GM23338 (cell line): ENCODE data around the gene MROH7. TPM values are rescaled to one million over a fixed set of nuclear protein-coding genes. Genes with fewer than 3 reads are reported as not detected.

Experiments
- ATAC-seq: fragments of 200-7000 bp; cut with Tn5 transposase; 3 replicates; pipeline ENCODE4 v1.9.1; 2020
- DNase-seq: peaks from one replicate; pipeline ENCODE4 v3.0.0-alpha.2; 2015; ENCODE audit warnings: low spot score
- H2AFZ ChIP-seq: fragments of 200-600 bp; sonication (generic); 2 replicates; pipeline ENCODE4 v1.8.0; 2016; ENCODE audit warnings: antibody characterized with exemption, mild to moderate bottlenecking, moderate library complexity
- H3F3A ChIP-seq: fragments of 200-600 bp; sonication (generic); replicated peaks from 2 replicates; pipeline ENCODE4 v1.8.0; 2017; ENCODE audit warnings: antibody characterized with exemption, mixed run types, low read depth
- H3K27ac ChIP-seq: fragments of 200-600 bp; sonication (generic); 2 replicates; pipeline ENCODE4 v1.6.1; 2016; ENCODE audit warnings: low read depth
- H3K27me3 ChIP-seq: fragments of 200-600 bp; sonication (generic); 2 replicates; pipeline ENCODE4 v1.8.0; 2016; ENCODE audit warnings: mild to moderate bottlenecking, mixed run types, moderate library complexity; ENCODE audit not compliant: insufficient read depth
- H3K36me3 ChIP-seq: fragments of 200-600 bp; sonication (generic); 2 replicates; pipeline ENCODE4 v1.8.0; 2016; ENCODE audit warnings: mild to moderate bottlenecking; ENCODE audit not compliant: insufficient read depth
- H3K4me1 ChIP-seq: fragments of 200-600 bp; sonication (generic); 2 replicates; pipeline ENCODE4 v1.8.0; 2016; ENCODE audit warnings: mild to moderate bottlenecking, moderate library complexity; ENCODE audit not compliant: insufficient read depth
- H3K4me2 ChIP-seq: fragments of 200-600 bp; sonication (generic); 2 replicates; pipeline ENCODE4 v1.7.1; 2017; ENCODE audit warnings: mixed run types
- H3K4me3 ChIP-seq: fragments of 200-600 bp; sonication (generic); 2 replicates; pipeline ENCODE4 v1.6.1; 2016; ENCODE audit warnings: mixed run types
- H3K79me2 ChIP-seq: fragments of 200-600 bp; sonication (generic); replicated peaks from 2 replicates; pipeline ENCODE4 v1.8.0; 2017; ENCODE audit warnings: mild to moderate bottlenecking; ENCODE audit not compliant: insufficient read depth
- H3K9me2 ChIP-seq: fragments of 200-600 bp; sonication (generic); 2 replicates; pipeline ENCODE4 v1.8.0; 2017; ENCODE audit not compliant: insufficient read depth
- H4K20me1 ChIP-seq: fragments of 200-600 bp; sonication (generic); replicated peaks from 2 replicates; pipeline ENCODE4 v1.8.0; 2017; ENCODE audit warnings: mild to moderate bottlenecking; ENCODE audit not compliant: insufficient read depth
- H3K27ac Mint-ChIP-seq: 2 replicates; pipeline ENCODE4 v1.8.0; 2020; ENCODE audit warnings: inconsistent platforms, mild to moderate bottlenecking, moderate library complexity, mixed read lengths
- H3K27me3 Mint-ChIP-seq: 3 replicates; pipeline ENCODE4 v1.8.0; 2022; ENCODE audit warnings: low read depth, mild to moderate bottlenecking, moderate library complexity, mixed read lengths, inconsistent platforms; ENCODE audit not compliant: insufficient read depth, poor library complexity
- H3K36me3 Mint-ChIP-seq: 3 replicates; pipeline ENCODE4 v1.8.0; 2021; ENCODE audit warnings: low read depth, mild to moderate bottlenecking, inconsistent platforms, moderate library complexity, mixed read lengths
- H3K4me1 Mint-ChIP-seq: 3 replicates; pipeline ENCODE4 v1.8.0; 2020; ENCODE audit warnings: mild to moderate bottlenecking, inconsistent platforms, mixed read lengths
- H3K4me3 Mint-ChIP-seq: 3 replicates; pipeline ENCODE4 v1.8.0; 2021; ENCODE audit warnings: moderate library complexity, mild to moderate bottlenecking, inconsistent platforms, mixed read lengths
- H3K9me3 Mint-ChIP-seq: 3 replicates; pipeline ENCODE4 v1.8.0; 2020; ENCODE audit warnings: moderate library complexity, mild to moderate bottlenecking, inconsistent platforms, mixed read lengths
- CTCF ChIP-seq, 2 experiments: fragments of 200-600 bp in 1 of 2; sonication (generic) in 1 of 2; conservative IDR thresholded peaks; 2 replicates each; pipeline versions ENCODE4 v1.5.1 to v1.6.1; 2016 to 2017; ENCODE audit warnings: antibody characterized with exemption in 2 of 2, low read depth in 2 of 2, mild to moderate bottlenecking in 2 of 2, moderate library complexity in 1 of 2
- JUNB ChIP-seq: IDR thresholded peaks from one replicate; pipeline ENCODE4 v1.6.1; 2016; ENCODE audit warnings: antibody characterized with exemption; ENCODE audit not compliant: unreplicated experiment
- POLR2AphosphoS5 ChIP-seq: IDR thresholded peaks from 2 replicates; pipeline ENCODE4 v1.6.1; 2016; ENCODE audit warnings: antibody characterized with exemption, low read depth
- REST ChIP-seq: IDR thresholded peaks from one replicate; pipeline ENCODE4 v1.6.1; 2018; ENCODE audit warnings: antibody characterized with exemption; ENCODE audit not compliant: unreplicated experiment
- STAT1 ChIP-seq: IDR thresholded peaks from one replicate; pipeline ENCODE4 v1.6.1; 2016; ENCODE audit warnings: antibody characterized with exemption; ENCODE audit not compliant: unreplicated experiment
- polyA plus RNA-seq: library from polyadenylated mRNA; unstranded; fragments of >200 nt; fragmentation: Nextera tagmentation; extraction: Ambion mirVana; gene quantifications from 2 replicates; pipeline ENCODE4 v1.2.1, GENCODE V29; 2016
- total RNA-seq: library from RNA; depleted of rRNA; stranded (reverse); fragments of >200 nt; shearing (Covaris generic); gene quantifications from 2 replicates; pipeline ENCODE4 v1.2.3, GENCODE V29; 2014

MROH7 gene
- total and polyA plus RNA-seq, 2 experiments from 2014 or later, result 0.17 TPM; not detected in 1

- H3K27me3 Mint-ChIP-seq, result peaks cover 5% of the 10 kb centered on the region
- DNase-seq (no peak), ATAC-seq (no peak)
- H3K36me3 Mint-ChIP-seq, result peaks cover 4% of the 10 kb centered on the region; the same call in 1 of the 3 replicates
- no peaks in the 10 kb centered on the region for H3K36me3 ChIP-seq
- no peaks in the 10 kb centered on the region for H4K20me1 ChIP-seq
- no peak overlapping the region for H3K4me2 ChIP-seq
- no peak overlapping the region for H3K27ac Mint-ChIP-seq
- no peaks in the 10 kb centered on the region; the same call in 2 of the 3 replicates for H3K4me1 Mint-ChIP-seq
- no peaks in the 10 kb centered on the region for H3K79me2 ChIP-seq
- no peak overlapping the region for H3K4me3 ChIP-seq
- no peaks in the 10 kb centered on the region for H3K4me1 ChIP-seq
- no peaks in the 10 kb centered on the region for H3F3A ChIP-seq
- H2AFZ ChIP-seq, result no peak overlapping the region
- no peaks in the 10 kb centered on the region for H3K9me2 ChIP-seq
- H3K27me3 ChIP-seq, result no peaks in the 10 kb centered on the region
- H3K27ac ChIP-seq, result no peak overlapping the region
- no peak overlapping the region for H3K4me3 Mint-ChIP-seq
- TF ChIP-seq STAT1 (no peak), POLR2AphosphoS5 (no peak), CTCF (conservative IDR thresholded peaks at IDR 0.05; ENCODE audit: low read depth in 2 of 2) (no peak), REST (no peak), JUNB (no peak)
- peaks cover 15% of the 10 kb centered on the region for H3K9me3 Mint-ChIP-seq
These were observed 16.8 kb downstream of the MROH7 start for GRCh38 chr1:54658164-54658913.

- H3K4me3 Mint-ChIP-seq, result no peak overlapping the region
- H3K4me3 ChIP-seq, result no peak overlapping the region
- H3F3A ChIP-seq, result no peaks in the 10 kb centered on the region
- TF ChIP-seq REST, result no peak
- peak in 1 of 2 experiments; percentile 46; a peak in 2 of 4 replicates for TF ChIP-seq CTCF (conservative IDR thresholded peaks at IDR 0.05; ENCODE audit: low read depth in 2 of 2)
- no peak overlapping the region for H3K4me2 ChIP-seq
- no peaks in the 10 kb centered on the region for H3K9me2 ChIP-seq
- no peaks in the 10 kb centered on the region for H3K27me3 Mint-ChIP-seq
- no peaks in the 10 kb centered on the region for H3K36me3 ChIP-seq
- H3K79me2 ChIP-seq, result no peaks in the 10 kb centered on the region
- H2AFZ ChIP-seq, result no peak overlapping the region
- no peaks in the 10 kb centered on the region for H3K27me3 ChIP-seq
- H3K9me3 Mint-ChIP-seq, result peaks cover 11% of the 10 kb centered on the region; the same call in 2 of the 3 replicates
- ATAC-seq (no peak), DNase-seq (no peak)
- H3K4me1 Mint-ChIP-seq, result no peaks in the 10 kb centered on the region
- H3K27ac Mint-ChIP-seq, result no peak overlapping the region
- H3K4me1 ChIP-seq, result no peaks in the 10 kb centered on the region
- H4K20me1 ChIP-seq, result no peaks in the 10 kb centered on the region
- no peak overlapping the region for H3K27ac ChIP-seq
- H3K36me3 Mint-ChIP-seq, result peaks cover 4% of the 10 kb centered on the region; the same call in 1 of the 3 replicates
These were observed 22.1 kb downstream of the MROH7 start for GRCh38 chr1:54663725-54664124.
